CD8-positive, alpha-beta memory T cell (primary cell): ENCODE data around the gene TTC12. TPM values are rescaled to one million over a fixed set of nuclear protein-coding genes. Genes with fewer than 3 reads are reported as not detected.

Experiments used
- CTCF ChIA-PET: fragments of 350-600 bp; sonication (Branson Sonifier 250); formaldehyde crosslinking; loops from one replicate; lab custom pipeline; 2021; ENCODE audit warnings: antibody characterized with exemption; lab: Charles Lee
- POLR2A ChIA-PET: fragments of 350-600 bp; sonication (Branson Sonifier 250); formaldehyde crosslinking; loops from one replicate; lab custom pipeline; 2021; ENCODE audit warnings: antibody characterized with exemption; lab: Charles Lee
- DNase-seq, 5 donors: peaks; one replicate each; pipeline versions ENCODE4 v3.0.0 to v3.0.0-alpha.2; 2020 to 2022; ENCODE audit warnings: mixed read lengths in 1 of 5
- H3K27ac ChIP-seq: one replicate; pipeline ENCODE4 v1.7.0; 2013; ENCODE audit warnings: low read depth, mild to moderate bottlenecking, low read length, moderate library complexity
- H3K27me3 ChIP-seq: 2 replicates; pipeline ENCODE4 v1.7.0; 2013; ENCODE audit warnings: low read length, mild to moderate bottlenecking; ENCODE audit not compliant: insufficient read depth, poor library complexity, severe bottlenecking
- H3K36me3 ChIP-seq: 2 replicates; pipeline ENCODE4 v1.7.0; 2013; ENCODE audit warnings: mild to moderate bottlenecking, low read length, moderate library complexity; ENCODE audit not compliant: insufficient read depth
- H3K4me1 ChIP-seq: 2 replicates; pipeline ENCODE4 v1.7.0; 2013; ENCODE audit warnings: mild to moderate bottlenecking, low read length, moderate library complexity; ENCODE audit not compliant: insufficient read depth
- H3K4me3 ChIP-seq: 2 replicates; pipeline ENCODE4 v1.7.0; 2013; ENCODE audit warnings: mild to moderate bottlenecking, low read length
- H3K9me3 ChIP-seq: 2 replicates; pipeline ENCODE4 v1.7.0; 2013; ENCODE audit warnings: mild to moderate bottlenecking, low read length
- H3K27ac Mint-ChIP-seq, 8 donors: one replicate each; pipeline ENCODE4 v1.8.0; 2020 to 2021; ENCODE audit warnings: mixed read lengths in 8 of 8, mild to moderate bottlenecking in 6 of 8, inconsistent platforms in 3 of 8, moderate library complexity in 3 of 8
- H3K27me3 Mint-ChIP-seq, 2 donors: one replicate each; pipeline ENCODE4 v1.8.0; 2020 to 2021; ENCODE audit warnings: mixed read lengths in 2 of 2, mild to moderate bottlenecking in 1 of 2, moderate library complexity in 1 of 2
- H3K36me3 Mint-ChIP-seq, 3 donors: one replicate each; pipeline ENCODE4 v1.8.0; 2020 to 2021; ENCODE audit warnings: mixed read lengths in 3 of 3, inconsistent platforms in 1 of 3, mild to moderate bottlenecking in 1 of 3
- H3K4me1 Mint-ChIP-seq, 3 donors: one replicate each; pipeline ENCODE4 v1.8.0; 2020 to 2021; ENCODE audit warnings: mixed read lengths in 3 of 3, inconsistent platforms in 1 of 3, mild to moderate bottlenecking in 1 of 3
- H3K4me3 Mint-ChIP-seq, 7 donors: one replicate each; pipeline ENCODE4 v1.8.0; 2020 to 2021; ENCODE audit warnings: mixed read lengths in 7 of 7, mild to moderate bottlenecking in 6 of 7, moderate library complexity in 4 of 7, inconsistent platforms in 2 of 7
- H3K9me3 Mint-ChIP-seq, 5 donors: one replicate each; pipeline ENCODE4 v1.8.0; 2020 to 2022; ENCODE audit warnings: mixed read lengths in 5 of 5, mild to moderate bottlenecking in 3 of 5, moderate library complexity in 2 of 5, inconsistent platforms in 1 of 5
- polyA plus RNA-seq: library from polyadenylated mRNA; unstranded; fragments of 300-500 nt; fragmentation: Illumina TruSeq; gene quantifications from one replicate; pipeline ENCODE4 v1.2.3, GENCODE V29; 2021
- total RNA-seq, 2 experiments: library from RNA; stranded (reverse); gene quantifications; one replicate each; pipeline ENCODE4 v1.2.3, GENCODE V29; 2021

Gene TTC12
- total and polyA plus RNA-seq, 3 experiments from 2014 or later, result 7.2 to 21.9 (median 20.3) TPM

GRCh38 chr11:113305440-113306336 lies 8.7 kb upstream of the TTC12 start:
- no peaks in the 10 kb centered on the region for H3K36me3 ChIP-seq
- Mint-ChIP-seq H3K36me3 (no peaks in the 10 kb centered on the region), H3K27me3 (peaks cover 1 to 4% of the 10 kb centered on the region in 2 donors), H3K4me1 (peaks cover 0 to 4% (median 0%) of the 10 kb centered on the region in 3 donors), H3K4me3 (no peak overlapping the region), H3K27ac (peak overlapping the region in 1 of 8 donors; percentile 19), H3K9me3 (no peaks in the 10 kb centered on the region)
- no peaks in the 10 kb centered on the region for H3K4me1 ChIP-seq
- no peak overlapping the region for H3K4me3 ChIP-seq
- ChIA-PET CTCF (interaction anchor here (0.7 to 3.9 kb wide), 9 partner anchors 8 to 491 kb away, joined by 3 to 23 read pairs (median 4); partner anchors contain the start of genes TTC12 and ZW10), POLR2A (no interaction called here)
- H3K9me3 ChIP-seq, result no peaks in the 10 kb centered on the region
- no peaks in the 10 kb centered on the region for H3K27me3 ChIP-seq
- H3K27ac ChIP-seq, result no peak overlapping the region
- peak; percentile 44 to 80 (median 51) for DNase-seq

- H3K27ac Mint-ChIP-seq, result no peak overlapping the region
- H3K27me3 Mint-ChIP-seq, result peaks cover 0 to 1% of the 10 kb centered on the region in 2 donors
- Histone ChIP-seq H3K9me3 (no peaks in the 10 kb centered on the region), H3K27ac (no peak overlapping the region), H3K27me3 (no peaks in the 10 kb centered on the region), H3K4me3 (no peak overlapping the region), H3K4me1 (peaks cover 10% of the 10 kb centered on the region), H3K36me3 (no peaks in the 10 kb centered on the region)
- no peak overlapping the region for H3K4me3 Mint-ChIP-seq
- ChIA-PET POLR2A (no interaction called here), CTCF (interaction anchor here (1.0 kb wide), 1 partner anchor 488 kb away, joined by 4 read pairs; no protein-coding TSS in a partner anchor)
- DNase-seq, result no peak
- H3K4me1 Mint-ChIP-seq, result peaks cover 6 to 9% (median 7%) of the 10 kb centered on the region in 3 donors
- H3K9me3 Mint-ChIP-seq, result no peaks in the 10 kb centered on the region
- no peaks in the 10 kb centered on the region for H3K36me3 Mint-ChIP-seq
Observed at GRCh38 chr11:113308601-113309000, 5.8 kb upstream of the TTC12 start.

GRCh38 chr11:113311536-113311935 lies 2.8 kb upstream of the TTC12 start:
- no peak overlapping the region for H3K4me3 ChIP-seq
- ChIA-PET POLR2A (no interaction called here), CTCF (interaction anchor here (0.7 to 1.8 kb wide), 2 partner anchors 10 to 949 kb away, joined by 3 to 5 read pairs; no protein-coding TSS in a partner anchor)
- no peaks in the 10 kb centered on the region for H3K36me3 ChIP-seq
- H3K36me3 Mint-ChIP-seq, result peaks cover 0 to 11% (median 0%) of the 10 kb centered on the region in 3 donors
- no peaks in the 10 kb centered on the region for H3K27me3 ChIP-seq
- DNase-seq, result no peak
- no peaks in the 10 kb centered on the region for H3K9me3 Mint-ChIP-seq
- H3K4me1 Mint-ChIP-seq, result peaks cover 23 to 29% (median 28%) of the 10 kb centered on the region in 3 donors
- no peaks in the 10 kb centered on the region for H3K27me3 Mint-ChIP-seq
- peaks cover 16% of the 10 kb centered on the region for H3K4me1 ChIP-seq
- peak overlapping the region in 2 of 8 donors; percentile 4 to 70 for H3K27ac Mint-ChIP-seq
- H3K4me3 Mint-ChIP-seq, result peak overlapping the region in 1 of 7 donors; percentile 57
- no peak overlapping the region for H3K27ac ChIP-seq
- no peaks in the 10 kb centered on the region for H3K9me3 ChIP-seq

GRCh38 chr11:113313601-113314000 lies 782 bp upstream of the TTC12 start:
- Histone ChIP-seq H3K27ac (no peak overlapping the region), H3K9me3 (no peaks in the 10 kb centered on the region), H3K4me3 (peak overlapping the region; percentile 74), H3K27me3 (no peaks in the 10 kb centered on the region), H3K36me3 (no peaks in the 10 kb centered on the region), H3K4me1 (peaks cover 16% of the 10 kb centered on the region)
- no peaks in the 10 kb centered on the region for H3K27me3 Mint-ChIP-seq
- H3K4me3 Mint-ChIP-seq, result peak overlapping the region; percentile 74 to 90 (median 84)
- H3K36me3 Mint-ChIP-seq, result peaks cover 0 to 31% (median 10%) of the 10 kb centered on the region in 3 donors
- ChIA-PET CTCF (interaction anchor here (0.6 to 2.9 kb wide), 8 partner anchors 7 to 1168 kb away, joined by 3 to 8 read pairs (median 3); no protein-coding TSS in a partner anchor), POLR2A (no interaction called here)
- DNase-seq, result no peak
- H3K4me1 Mint-ChIP-seq, result peaks cover 27 to 48% (median 37%) of the 10 kb centered on the region in 3 donors
- H3K27ac Mint-ChIP-seq, result peak overlapping the region; percentile 61 to 95 (median 91)
- H3K9me3 Mint-ChIP-seq, result no peaks in the 10 kb centered on the region

GRCh38 chr11:113314065-113314388 lies 356 bp upstream of the TTC12 start:
- Histone ChIP-seq H3K27me3 (no peaks in the 10 kb centered on the region), H3K27ac (no peak overlapping the region), H3K9me3 (no peaks in the 10 kb centered on the region), H3K4me3 (peak overlapping the region; percentile 74), H3K4me1 (peaks cover 16% of the 10 kb centered on the region), H3K36me3 (no peaks in the 10 kb centered on the region)
- H3K27ac Mint-ChIP-seq, result peak overlapping the region; percentile 61 to 95 (median 91)
- DNase-seq, result no peak
- peaks cover 0 to 35% (median 12%) of the 10 kb centered on the region in 3 donors for H3K36me3 Mint-ChIP-seq
- H3K9me3 Mint-ChIP-seq, result no peaks in the 10 kb centered on the region
- peaks cover 27 to 48% (median 37%) of the 10 kb centered on the region in 3 donors for H3K4me1 Mint-ChIP-seq
- POLR2A ChIA-PET, result no interaction called here
- no peaks in the 10 kb centered on the region for H3K27me3 Mint-ChIP-seq
- H3K4me3 Mint-ChIP-seq, result peak overlapping the region; percentile 74 to 90 (median 84)
- CTCF ChIA-PET, result interaction anchor here (0.6 to 2.9 kb wide), 5 partner anchors 8 to 1034 kb away, joined by 3 to 8 read pairs (median 4); no protein-coding TSS in a partner anchor

- Histone ChIP-seq H3K9me3 (no peaks in the 10 kb centered on the region), H3K27ac (no peak overlapping the region), H3K36me3 (no peaks in the 10 kb centered on the region), H3K27me3 (no peaks in the 10 kb centered on the region), H3K4me3 (no peak overlapping the region), H3K4me1 (peaks cover 16% of the 10 kb centered on the region)
- H3K27ac Mint-ChIP-seq, result peak overlapping the region in 7 of 8 donors; percentile 87 to 94 (median 92)
- no peaks in the 10 kb centered on the region for H3K27me3 Mint-ChIP-seq
- H3K4me3 Mint-ChIP-seq, result peak overlapping the region; percentile 74 to 90 (median 84)
- CTCF ChIA-PET, result no interaction called here
- POLR2A ChIA-PET, result no interaction called here
- H3K9me3 Mint-ChIP-seq, result no peaks in the 10 kb centered on the region
- peaks cover 0 to 50% (median 14%) of the 10 kb centered on the region in 3 donors for H3K36me3 Mint-ChIP-seq
- DNase-seq, result no peak
- peaks cover 29 to 48% (median 37%) of the 10 kb centered on the region in 3 donors for H3K4me1 Mint-ChIP-seq
Observed at GRCh38 chr11:113315811-113316210, 1.4 kb downstream of the TTC12 start.

GRCh38 chr11:113316256-113316655 lies 1.9 kb downstream of the TTC12 start:
- CTCF ChIA-PET, result no interaction called here

More at GRCh38 chr11:113316256-113316655, 1.9 kb downstream of the TTC12 start:
- H3K4me3 ChIP-seq, result no peak overlapping the region
- no peaks in the 10 kb centered on the region for H3K27me3 Mint-ChIP-seq
- POLR2A ChIA-PET, result no interaction called here
- H3K36me3 Mint-ChIP-seq, result peaks cover 0 to 52% (median 14%) of the 10 kb centered on the region in 3 donors
- DNase-seq, result no peak
- peaks cover 16% of the 10 kb centered on the region for H3K4me1 ChIP-seq
- H3K9me3 ChIP-seq, result no peaks in the 10 kb centered on the region
- peak overlapping the region in 4 of 7 donors; percentile 4 to 87 (median 80) for H3K4me3 Mint-ChIP-seq
- peaks cover 28 to 52% (median 37%) of the 10 kb centered on the region in 3 donors for H3K4me1 Mint-ChIP-seq
- H3K36me3 ChIP-seq, result no peaks in the 10 kb centered on the region
- H3K27me3 ChIP-seq, result no peaks in the 10 kb centered on the region
- no peaks in the 10 kb centered on the region for H3K9me3 Mint-ChIP-seq
- peak overlapping the region in 4 of 8 donors; percentile 15 to 94 (median 77) for H3K27ac Mint-ChIP-seq
- no peak overlapping the region for H3K27ac ChIP-seq
